Measurements from ENCODE around the gene CIAO2A. TPM values are rescaled to one million over a fixed set of nuclear protein-coding genes. Genes with fewer than 3 reads are reported as not detected.

The CIAO2A gene
- polyA plus RNA-seq, 1 donor (not counting 4 experiments of a cell fraction or from before 2014, with no cell fraction given), result 111 TPM

- H3K4me3 ChIP-seq (ENCODE audit: control insufficient read depth in 2 of 3, extremely low read depth in 1 of 3, insufficient read depth in 2 of 3, low read depth in 1 of 3, low read length in 3 of 3), result peak overlapping the region in 2 of 3 experiments; percentile 40 to 48
- no peaks in the 10 kb centered on the region for H3K27me3 ChIP-seq (ENCODE audit: control insufficient read depth, extremely low read depth, insufficient read depth, low read length)
- H3K36me3 ChIP-seq (ENCODE audit: control insufficient read depth in 2 of 2, extremely low read depth in 1 of 2, insufficient read depth in 2 of 2, low read length in 2 of 2), result no peaks in the 10 kb centered on the region
- H3K4me2 ChIP-seq (ENCODE audit: control insufficient read depth, extremely low read depth, insufficient read depth, low read depth, low read length), result peak overlapping the region; percentile 86
- FAIRE-seq, result no peak
- peaks cover 6% of the 10 kb centered on the region for H3K9me1 ChIP-seq (ENCODE audit: control insufficient read depth, extremely low read depth, insufficient read depth, low read length)
- no peak overlapping the region for H2AFZ ChIP-seq (ENCODE audit: control insufficient read depth, low read length)
- H3K9ac ChIP-seq (ENCODE audit: control insufficient read depth, extremely low read depth, insufficient read depth, low read length), result peak overlapping the region; percentile 41
- peaks cover 40% of the 10 kb centered on the region for H3K4me1 ChIP-seq (ENCODE audit: control insufficient read depth, extremely low read depth, insufficient read depth, low read length)
- peaks cover 89% of the 10 kb centered on the region for H3K79me2 ChIP-seq (ENCODE audit: control insufficient read depth, insufficient read depth, low read length)
- no peak for TF ChIP-seq EZH2 (IDR thresholded peaks at IDR 0.05; ENCODE audit: low read length)
- no peak for TF ChIP-seq CTCF (optimal IDR thresholded peaks at IDR 0.05 in 1 of 3, IDR thresholded peaks at IDR 0.05 in 1 of 3, conservative IDR thresholded peaks at IDR 0.05 in 1 of 3; ENCODE audit: extremely low read depth in 1 of 3, insufficient read depth in 2 of 3, low read length in 3 of 3)
- DNase-seq (ENCODE audit: low read depth, low spot score), result no peak
- dilution Hi-C loops (cut with MboI; ENCODE audit: extremely low pct_ligation_motif_present, low sequenced_read_pairs), result no loop called here
- H3K9me3 ChIP-seq (ENCODE audit: control insufficient read depth, low read depth, low read length), result no peaks in the 10 kb centered on the region
- no peaks in the 10 kb centered on the region for H4K20me1 ChIP-seq (ENCODE audit: control insufficient read depth, extremely low read depth, insufficient read depth, low read length)
- H3K27ac ChIP-seq (ENCODE audit: control insufficient read depth, insufficient read depth, low read length), result peak overlapping the region; percentile 40
Observed at GRCh38 chr15:64099379-64099778, 5.7 kb upstream of the CIAO2A start.

- Histone ChIP-seq H3K9me3 (ENCODE audit: control insufficient read depth, low read depth, low read length) (no peaks in the 10 kb centered on the region), H3K27ac (ENCODE audit: control insufficient read depth, insufficient read depth, low read length) (peak overlapping the region; percentile 70), H3K9ac (ENCODE audit: control insufficient read depth, extremely low read depth, insufficient read depth, low read length) (peak overlapping the region; percentile 92), H3K4me2 (ENCODE audit: control insufficient read depth, extremely low read depth, insufficient read depth, low read depth, low read length) (peak overlapping the region; percentile 84), H3K27me3 (ENCODE audit: control insufficient read depth, extremely low read depth, insufficient read depth, low read length) (no peaks in the 10 kb centered on the region), H3K4me3 (ENCODE audit: control insufficient read depth in 2 of 3, extremely low read depth in 1 of 3, insufficient read depth in 2 of 3, low read depth in 1 of 3, low read length in 3 of 3) (peak overlapping the region; percentile 85 to 97 (median 88)), H3K9me1 (ENCODE audit: control insufficient read depth, extremely low read depth, insufficient read depth, low read length) (peaks cover 4% of the 10 kb centered on the region), H3K36me3 (ENCODE audit: control insufficient read depth in 2 of 2, extremely low read depth in 1 of 2, insufficient read depth in 2 of 2, low read length in 2 of 2) (no peaks in the 10 kb centered on the region), H4K20me1 (ENCODE audit: control insufficient read depth, extremely low read depth, insufficient read depth, low read length) (no peaks in the 10 kb centered on the region), H3K79me2 (ENCODE audit: control insufficient read depth, insufficient read depth, low read length) (peaks cover 80% of the 10 kb centered on the region), H3K4me1 (ENCODE audit: control insufficient read depth, extremely low read depth, insufficient read depth, low read length) (peaks cover 52% of the 10 kb centered on the region), H2AFZ (ENCODE audit: control insufficient read depth, low read length) (peak overlapping the region; percentile 82)
- dilution Hi-C loops (cut with MboI; ENCODE audit: extremely low pct_ligation_motif_present, low sequenced_read_pairs), result no loop called here
- DNase-seq (ENCODE audit: low read depth, low spot score), result no peak
- no peak for FAIRE-seq
- no peak for TF ChIP-seq EZH2 (IDR thresholded peaks at IDR 0.05; ENCODE audit: low read length)
- TF ChIP-seq CTCF (optimal IDR thresholded peaks at IDR 0.05 in 1 of 3, IDR thresholded peaks at IDR 0.05 in 1 of 3, conservative IDR thresholded peaks at IDR 0.05 in 1 of 3; ENCODE audit: extremely low read depth in 1 of 3, insufficient read depth in 2 of 3, low read length in 3 of 3), result peak in 2 of 3 experiments; percentile 27 to 37
Observed at GRCh38 chr15:64096668-64097384, 3.2 kb upstream of the CIAO2A start.

Data from keratinocyte (primary cell).